GM10266 (cell line): ENCODE data around the gene AKAP13.
A peak's percentile ranks its signal among the peaks of the same experiment; 100 is the strongest.
"Not testable (repeated sequence)": the region's sequence is repeated elsewhere in the genome, so short reads cannot be mapped to it uniquely, and the experiment has no call there.

Experiments
- DNase-seq: peaks from one replicate; pipeline ENCODE4 v3.0.0; 2012; ENCODE audit errors: extremely low spot score
- TF ChIP-seq, protein P1 (sequence below): IDR thresholded peaks from 2 replicates; pipeline ENCODE4 v1.5.1; 2012; ENCODE audit warnings: mild to moderate bottlenecking, low read depth; ENCODE audit not compliant: control insufficient read depth, insufficient read depth; ENCODE audit errors: missing control alignments

AKAP13 gene

DNA sequence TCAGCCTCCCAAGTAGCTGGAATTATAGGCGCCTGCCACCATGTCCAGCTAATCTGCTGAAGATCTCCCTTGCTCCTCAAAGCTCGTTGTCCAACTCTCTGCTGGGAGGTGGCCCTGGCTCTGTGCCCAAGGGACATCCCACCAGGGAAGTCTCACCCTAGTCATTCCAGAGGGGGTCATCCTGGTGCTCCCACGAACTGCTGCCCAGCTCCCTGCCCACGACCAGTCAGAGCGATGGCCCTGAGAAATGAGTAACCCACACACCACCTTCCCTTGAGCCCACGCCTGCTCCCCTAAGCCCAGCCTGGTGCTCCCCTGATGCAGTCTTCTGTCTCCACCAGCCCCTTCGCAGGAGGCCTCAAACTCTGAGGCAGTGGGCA is 409.1 kb downstream of the AKAP13 start:
- no peak for DNase-seq
- TF ChIP-seq, protein P1, sequence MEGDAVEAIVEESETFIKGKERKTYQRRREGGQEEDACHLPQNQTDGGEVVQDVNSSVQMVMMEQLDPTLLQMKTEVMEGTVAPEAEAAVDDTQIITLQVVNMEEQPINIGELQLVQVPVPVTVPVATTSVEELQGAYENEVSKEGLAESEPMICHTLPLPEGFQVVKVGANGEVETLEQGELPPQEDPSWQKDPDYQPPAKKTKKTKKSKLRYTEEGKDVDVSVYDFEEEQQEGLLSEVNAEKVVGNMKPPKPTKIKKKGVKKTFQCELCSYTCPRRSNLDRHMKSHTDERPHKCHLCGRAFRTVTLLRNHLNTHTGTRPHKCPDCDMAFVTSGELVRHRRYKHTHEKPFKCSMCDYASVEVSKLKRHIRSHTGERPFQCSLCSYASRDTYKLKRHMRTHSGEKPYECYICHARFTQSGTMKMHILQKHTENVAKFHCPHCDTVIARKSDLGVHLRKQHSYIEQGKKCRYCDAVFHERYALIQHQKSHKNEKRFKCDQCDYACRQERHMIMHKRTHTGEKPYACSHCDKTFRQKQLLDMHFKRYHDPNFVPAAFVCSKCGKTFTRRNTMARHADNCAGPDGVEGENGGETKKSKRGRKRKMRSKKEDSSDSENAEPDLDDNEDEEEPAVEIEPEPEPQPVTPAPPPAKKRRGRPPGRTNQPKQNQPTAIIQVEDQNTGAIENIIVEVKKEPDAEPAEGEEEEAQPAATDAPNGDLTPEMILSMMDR = no peak

DNA sequence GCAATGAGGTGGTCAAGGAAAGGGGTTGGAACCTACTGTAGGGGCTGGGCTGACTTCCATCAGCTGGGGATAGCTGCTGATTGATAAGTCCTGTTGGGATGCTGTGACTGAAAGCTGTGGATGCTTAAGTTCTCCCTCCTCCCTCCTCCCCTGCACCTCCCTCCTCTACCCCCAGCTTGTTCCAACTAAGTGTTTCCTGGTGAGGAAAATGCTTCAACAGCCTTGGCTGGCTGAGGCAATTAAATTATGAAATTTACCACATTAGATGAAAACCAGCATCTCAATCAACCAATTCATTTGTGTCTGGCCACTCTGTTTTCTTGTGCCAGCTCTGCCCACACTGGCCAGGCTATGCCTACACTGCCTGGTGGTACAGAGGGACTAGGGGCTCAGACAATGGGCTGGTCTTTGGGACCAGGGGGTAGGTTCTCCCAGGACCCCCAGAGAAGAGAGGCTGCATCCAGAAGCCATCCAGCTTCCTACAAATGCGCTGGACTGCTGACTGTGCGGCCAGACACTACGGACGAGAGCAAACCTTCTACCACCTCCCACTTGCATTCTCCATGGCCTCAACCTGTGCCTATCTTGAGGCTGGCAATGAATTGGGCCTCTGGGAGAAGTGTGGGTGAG is 411.8 kb downstream of the AKAP13 start:
- TF ChIP-seq, protein P1 = no peak
- no peak for DNase-seq

DNA sequence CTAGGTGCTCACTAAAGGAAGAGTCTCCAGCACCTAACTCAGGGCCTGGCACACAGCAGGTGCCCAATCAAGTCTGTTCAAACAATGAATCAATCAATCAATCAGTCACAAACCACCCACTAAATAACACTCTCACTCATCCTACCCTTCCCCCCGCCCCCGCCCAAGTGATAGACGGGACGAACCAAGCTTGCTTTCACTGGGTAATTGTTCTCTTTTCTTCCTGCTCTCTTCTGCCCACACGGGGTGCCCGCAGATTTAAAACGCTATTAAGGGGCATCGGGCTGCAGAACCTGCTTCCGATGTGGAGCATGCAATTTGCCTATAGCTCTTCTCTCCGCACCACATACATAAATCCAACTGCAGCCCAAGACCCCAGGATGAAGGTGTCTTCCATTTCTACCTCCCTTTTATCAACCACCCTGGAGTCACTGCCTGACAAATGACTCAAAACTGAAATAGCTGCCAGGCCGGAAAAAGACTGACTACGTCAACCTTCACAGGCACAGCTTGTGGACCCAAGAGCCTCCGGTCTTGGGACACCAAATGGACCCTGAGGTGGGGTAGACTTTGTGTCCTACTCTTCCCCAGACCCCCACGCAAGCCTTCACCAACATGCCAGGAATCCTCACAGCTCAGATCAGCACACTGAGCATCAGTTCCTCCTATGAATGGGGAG is 412.6 kb downstream of the AKAP13 start:
- TF ChIP-seq, protein P1 = no peak
- DNase-seq = no peak

DNA sequence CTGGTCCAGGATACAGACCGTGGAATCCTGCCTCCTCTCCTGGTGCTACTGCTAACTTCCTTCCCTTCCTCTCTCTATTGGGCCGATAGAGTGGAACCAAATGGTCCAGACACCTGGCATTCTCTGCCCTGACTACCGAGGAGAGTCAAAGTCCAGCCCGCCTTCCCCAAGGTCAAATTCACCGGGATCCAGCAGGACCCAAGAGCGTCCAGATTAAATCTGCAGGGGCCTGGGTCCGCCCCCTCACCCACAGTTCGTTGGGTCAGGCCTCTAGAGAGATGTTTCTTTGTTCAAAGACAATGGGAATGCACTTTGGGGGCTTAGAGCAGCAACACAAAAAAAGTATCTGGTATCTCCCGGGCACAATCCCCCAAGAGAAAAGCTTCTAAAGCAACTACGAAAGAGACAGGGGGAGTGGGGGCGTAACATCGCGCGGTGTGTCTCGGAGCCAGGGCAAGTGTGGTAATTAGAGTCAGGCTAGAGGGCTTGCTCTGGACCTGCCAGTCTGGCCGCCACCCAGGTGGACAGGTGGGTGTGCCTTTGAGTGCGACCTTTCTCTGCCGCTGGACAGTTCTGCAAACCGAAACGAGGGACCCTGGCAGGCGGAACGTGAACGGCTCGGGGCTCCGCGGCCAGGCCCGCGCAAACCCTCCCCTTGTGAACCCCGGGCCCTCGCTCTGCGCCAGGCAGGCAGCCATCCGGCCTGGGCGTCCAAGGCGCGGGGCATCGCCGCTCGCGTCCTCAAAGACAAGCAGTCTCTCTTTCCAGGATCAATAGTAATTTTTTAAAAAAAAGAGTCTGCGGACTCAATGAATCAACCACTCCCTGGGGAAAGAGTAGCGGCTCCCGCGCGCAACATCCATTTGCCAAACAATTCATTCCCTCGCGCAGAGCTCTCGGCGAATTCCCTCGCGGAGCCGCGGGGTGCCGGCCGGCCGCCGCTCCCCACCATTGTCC is 413.5 kb downstream of the AKAP13 start:
- peak; percentile 47 for DNase-seq

DNA sequence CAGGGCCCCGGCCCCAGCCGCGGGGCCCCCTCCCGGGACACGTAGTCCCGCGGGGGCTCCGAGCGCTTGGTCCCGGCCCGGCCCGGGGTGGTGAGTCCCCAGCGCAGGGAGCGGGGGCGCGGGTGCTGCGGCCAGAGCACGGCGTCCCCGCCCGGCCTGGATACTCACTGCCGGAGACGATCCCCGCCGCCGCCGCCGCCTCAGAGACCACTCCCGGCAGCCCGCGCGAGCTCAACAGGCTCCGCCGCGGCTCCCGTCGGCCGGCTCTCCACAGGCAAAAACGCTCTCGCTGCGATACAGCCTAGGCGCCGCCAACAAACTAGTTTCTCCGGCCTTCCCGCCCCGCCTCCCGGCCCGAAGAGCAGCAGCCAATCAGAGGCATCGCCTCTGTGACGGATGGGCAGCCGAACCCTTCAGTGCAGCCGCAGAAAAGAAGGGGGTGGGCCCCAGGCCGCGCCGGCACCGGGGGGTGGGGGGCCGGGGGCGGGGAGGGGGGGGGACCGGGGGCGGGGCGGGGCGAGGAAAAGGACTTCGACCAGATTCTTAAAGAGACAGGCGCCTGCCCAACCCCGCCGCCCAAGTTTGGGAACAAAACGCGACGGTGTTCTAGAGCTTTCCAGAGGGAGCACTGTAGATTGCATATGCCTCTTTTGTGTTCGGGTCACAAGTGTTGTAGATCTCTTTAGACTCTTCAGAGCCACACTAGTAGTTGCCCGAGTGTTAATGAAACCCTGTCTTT is 414.4 kb downstream of the AKAP13 start, which contains the start of gene KLHL25:
Gene KLHL25, minus strand, starts transcription at position 328 of the 739 bp plus-strand sequence. CDS start 25,115 bp downstream, outside the sequence.
- DNase-seq = peak; percentile 99
- TF ChIP-seq, protein P1 = no peak

More for the DNA sequence above, 413.5 kb downstream of the AKAP13 start:
- TF ChIP-seq, protein P1 = no peak

DNA sequence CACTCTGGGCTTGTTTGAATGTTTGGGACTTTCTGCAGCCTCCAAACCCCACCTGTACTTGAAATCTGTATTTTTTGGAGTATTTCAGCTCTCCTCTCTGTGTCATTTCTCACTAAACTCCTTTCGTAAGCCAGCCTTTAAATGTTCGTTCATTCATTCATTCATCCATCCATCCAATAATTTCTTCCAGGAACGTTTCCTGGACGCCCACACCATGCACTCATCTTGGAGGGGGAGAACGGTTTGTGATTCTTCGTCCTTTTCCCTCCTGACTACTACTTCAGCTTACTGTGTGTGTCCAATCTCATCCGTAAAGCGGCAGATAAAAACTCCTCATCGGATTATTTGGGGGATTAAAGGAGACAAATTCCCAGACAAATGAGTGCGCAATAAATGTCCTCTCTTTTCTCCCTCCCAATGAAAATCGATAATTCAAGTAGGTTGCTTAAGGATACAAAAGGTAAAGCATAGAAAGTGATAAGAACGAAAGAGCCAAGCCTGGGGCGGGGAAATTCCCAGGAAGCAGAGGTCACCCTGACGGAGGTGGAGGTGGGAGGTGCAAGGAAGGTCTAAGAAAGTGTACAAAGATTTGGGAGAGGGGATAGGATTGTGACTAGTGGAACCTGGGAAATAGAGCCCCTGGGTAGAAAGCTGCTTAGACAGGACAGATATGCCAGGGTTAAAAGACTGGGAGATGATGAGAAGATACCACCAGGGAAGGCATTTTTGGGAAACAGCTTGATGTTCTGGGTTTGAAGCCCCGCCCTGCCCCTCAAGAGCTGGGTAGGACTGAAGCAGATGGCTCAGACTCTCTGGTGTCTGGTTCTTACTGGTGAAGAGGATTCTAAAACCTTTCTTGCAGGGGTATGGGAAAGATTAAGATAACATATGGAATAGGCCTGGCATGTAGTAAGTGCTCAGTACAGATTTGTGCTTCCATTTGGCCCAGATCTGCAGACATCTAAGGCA is 415.2 kb downstream of the AKAP13 start:
- DNase-seq = no peak
- TF ChIP-seq, protein P1 = no peak

DNA sequence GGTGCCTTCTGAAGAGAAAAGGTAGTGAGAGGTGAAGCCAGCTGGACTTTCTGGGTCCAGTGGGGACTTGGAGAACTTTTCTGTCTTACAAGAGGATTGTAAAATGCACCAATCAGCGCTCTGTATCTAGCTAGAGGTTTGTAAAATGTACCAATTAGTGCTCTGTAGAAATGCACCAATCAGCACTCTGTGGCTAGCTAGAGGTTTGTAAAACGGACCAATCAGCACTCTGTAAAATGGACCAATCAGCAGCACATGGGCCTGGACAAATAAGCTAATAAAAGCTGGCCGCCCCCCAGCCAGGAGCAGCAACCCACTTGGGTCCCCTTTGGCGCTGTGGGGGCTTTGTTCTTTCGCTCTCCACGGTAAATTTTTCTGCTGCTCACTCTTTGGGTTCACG is 416.0 kb downstream of the AKAP13 start:
- DNase-seq = not testable (repeated sequence)
